Astrocyte (in vitro differentiated cells and primary cell): ENCODE measurements around the gene MEAK7.
"Not testable (repeated sequence)": the region's sequence is repeated elsewhere in the genome, so short reads cannot be mapped to it uniquely, and the experiment has no call there.

Source experiments
- CTCF ChIP-seq: IDR thresholded peaks from 2 replicates; pipeline ENCODE4 v1.5.1; 2011; ENCODE audit warnings: low read depth, mild to moderate bottlenecking, inconsistent platforms, low read length, moderate library complexity; ENCODE audit not compliant: insufficient read depth
- EZH2 ChIP-seq: IDR thresholded peaks from 2 replicates; pipeline ENCODE4 v1.6.1; 2012; ENCODE audit warnings: mild to moderate bottlenecking, low read length, inconsistent platforms; ENCODE audit not compliant: insufficient read depth

- not testable (repeated sequence) for TF ChIP-seq CTCF, EZH2
These were observed 13.8 kb upstream of the MEAK7 start for GRCh38 chr16:84518220-84518619.
